Small intestine (tissue), 16 donors: ENCODE measurements around the gene MUC5B. TPM values are rescaled to one million over a fixed set of nuclear protein-coding genes. Genes with fewer than 3 reads are reported as not detected.
"Not testable (repeated sequence)": the region's sequence is repeated elsewhere in the genome, so short reads cannot be mapped to it uniquely, and the experiment has no call there.

ENCODE experiments used
- DNase-seq, 2 donors: peaks; one replicate each; pipeline versions ENCODE4 v3.0.0 to v3.0.0-alpha.2; 2013
- FAIRE-seq: peaks from 2 replicates; lab custom pipeline; 2012; peaks lifted over from hg19 to GRCh38; lab: Jason Lieb, UNC
- H3K27ac ChIP-seq, 3 donors: one replicate each; pipeline ENCODE4 v1.5.1; 2013; ENCODE audit warnings: low read length in 2 of 3, mild to moderate bottlenecking in 2 of 3, control low read depth in 1 of 3, inconsistent platforms in 1 of 3, low read depth in 1 of 3, moderate library complexity in 1 of 3
- H3K27me3 ChIP-seq, 3 donors: one replicate each; pipeline ENCODE4 v1.6.1; 2013; ENCODE audit warnings: low read length in 3 of 3, inconsistent platforms in 1 of 3; ENCODE audit not compliant: control insufficient read depth in 3 of 3, insufficient read depth in 3 of 3
- H3K36me3 ChIP-seq, 3 donors: one replicate each; pipeline ENCODE4 v1.6.1; 2013; ENCODE audit warnings: low read length in 3 of 3, inconsistent platforms in 1 of 3, low read depth in 1 of 3, mild to moderate bottlenecking in 1 of 3, moderate library complexity in 1 of 3; ENCODE audit not compliant: control insufficient read depth in 3 of 3, insufficient read depth in 2 of 3
- H3K4me1 ChIP-seq, 3 donors: one replicate each; pipeline ENCODE4 v1.6.1; 2013; ENCODE audit warnings: low read length in 2 of 3, inconsistent platforms in 1 of 3, low read depth in 1 of 3, mild to moderate bottlenecking in 1 of 3, moderate library complexity in 1 of 3; ENCODE audit not compliant: control insufficient read depth in 3 of 3, insufficient read depth in 2 of 3
- H3K4me3 ChIP-seq, 3 donors: one replicate each; pipeline ENCODE4 v1.5.1; 2013; ENCODE audit warnings: low read length in 3 of 3, control low read depth in 1 of 3, inconsistent platforms in 1 of 3, low read depth in 1 of 3, mild to moderate bottlenecking in 1 of 3, moderate library complexity in 1 of 3
- H3K9me3 ChIP-seq, 2 donors: one replicate each; pipeline ENCODE4 v1.6.1; 2013; ENCODE audit warnings: low read depth in 1 of 2, low read length in 1 of 2; ENCODE audit not compliant: control insufficient read depth in 2 of 2, insufficient read depth in 1 of 2
- WGBS, 3 donors: extraction: QIAGEN DNeasy Blood & Tissue Kit; methylation state at CpG; one replicate each; pipeline ENCODE4 v1.1.7; 2013; 5-methylcytosine and 5-hydroxymethylcytosine counted together
- long read RNA-seq, 10 donors: transcript quantifications; one replicate each; lab custom pipeline, GENCODE V29; 2026
- polyA plus RNA-seq, 4 donors: library from polyadenylated mRNA; stranded (reverse) in 3 of 4; unstranded in 1 of 4; fragments of 200-250 nt in 3 of 4; fragments of 120-200 nt in 1 of 4; gene quantifications; one replicate each; pipeline versions ENCODE4 v1.2.1 to v1.2.3, GENCODE V29; 2013
- donor health status: healthy with polysubstance abuse.
- donor health status: control.
- donor health status: control.
- donor health status: Bipolar disorder and iron deficiency.
- donor health status: healthy.

MUC5B gene
- polyA plus RNA-seq: 1 to 10 TPM in 1 of 4 donors, under 1 TPM in 1, not detected in 2; 0.04 to 2.4 TPM
- long read RNA-seq, donor 1: 0 reads
- long read RNA-seq, donor 2: 0 reads
- long read RNA-seq, donor 3: 0 reads
- long read RNA-seq, donor 4: 0 reads
- long read RNA-seq, donor 5: 0 reads
- long read RNA-seq, donor 6: 0 reads
- long read RNA-seq, donor 7: 0 reads
- long read RNA-seq, donor 8: 0 reads
- long read RNA-seq, donor 9: 0 reads
- long read RNA-seq, donor 10: 0 reads

GRCh38 chr11:1222491-1223345 is at the start of gene MUC5B:
Gene MUC5B, plus strand, starts transcription at chr11:1223066. Its CDS starts 58 bp downstream, at chr11:1223124.
- no peaks in the 10 kb centered on the region for H3K27me3 ChIP-seq
- 47 to 65% (median 58%) methylated on average over 28 to 36 of the region's 36 CpGs for WGBS, 3 donors
- no peaks in the 10 kb centered on the region for H3K9me3 ChIP-seq
- H3K27ac ChIP-seq: no peak within 1 kb of the TSS
- no peak for FAIRE-seq
- peak within 1 kb of the TSS in 1 of 3 donors; percentile 27 for H3K4me3 ChIP-seq
- no peaks in the 10 kb centered on the region for H3K36me3 ChIP-seq
- H3K4me1 ChIP-seq: peaks cover 0 to 15% (median 0%) of the 10 kb centered on the region in 3 donors
- peak in 1 of 2 donors; percentile 52 for DNase-seq

- peaks cover 0 to 16% of the 10 kb centered on the region in 2 donors for H3K9me3 ChIP-seq
- H3K4me1 ChIP-seq, H3K4me3 ChIP-seq, FAIRE-seq, H3K27ac ChIP-seq, H3K36me3 ChIP-seq, H3K27me3 ChIP-seq, DNase-seq: not testable (repeated sequence)
- WGBS, 3 donors: 89 to 94% (median 91%) methylated on average over 2 to 3 of the region's 3 CpGs
Measured at GRCh38 chr11:1173396-1173795, 49.5 kb upstream of the MUC5B start.

GRCh38 chr11:1174441-1175370 is 48.2 kb upstream of the MUC5B start:
- Histone ChIP-seq H3K27ac (no peak overlapping the region), H3K4me3 (no peak overlapping the region), H3K4me1 (no peaks in the 10 kb centered on the region), H3K9me3 (peaks cover 0 to 10% of the 10 kb centered on the region in 2 donors), H3K36me3 (no peaks in the 10 kb centered on the region), H3K27me3 (no peaks in the 10 kb centered on the region)
- FAIRE-seq: no peak
- WGBS, 3 donors: 90 to 91% (median 91%) methylated on average over 39 of the region's 39 CpGs
- DNase-seq: no peak

GRCh38 chr11:1175461-1176223 is 47.2 kb upstream of the MUC5B start:
- WGBS, 3 donors: 75 to 80% (median 76%) methylated on average over 22 of the region's 22 CpGs
- Histone ChIP-seq H3K27ac (no peak overlapping the region), H3K36me3 (no peaks in the 10 kb centered on the region), H3K9me3 (peaks cover 0 to 8% of the 10 kb centered on the region in 2 donors), H3K4me1 (no peaks in the 10 kb centered on the region), H3K4me3 (no peak overlapping the region), H3K27me3 (no peaks in the 10 kb centered on the region)
- no peak for DNase-seq
- FAIRE-seq: no peak

- H3K27ac ChIP-seq: no peak overlapping the region
- H3K9me3 ChIP-seq: peaks cover 0 to 3% of the 10 kb centered on the region in 2 donors
- H3K36me3 ChIP-seq: no peaks in the 10 kb centered on the region
- H3K4me1 ChIP-seq: no peaks in the 10 kb centered on the region
- DNase-seq (no peak), FAIRE-seq (no peak)
- WGBS, 3 donors: 79 to 94% (median 89%) methylated on average over 31 to 32 of the region's 32 CpGs
- H3K4me3 ChIP-seq: no peak overlapping the region
- no peaks in the 10 kb centered on the region for H3K27me3 ChIP-seq
Measured at GRCh38 chr11:1176224-1177019, 46.4 kb upstream of the MUC5B start.

- no peak for DNase-seq
- H3K4me3 ChIP-seq: no peak overlapping the region
- FAIRE-seq: no peak
- H3K36me3 ChIP-seq: no peaks in the 10 kb centered on the region
- H3K4me1 ChIP-seq: no peaks in the 10 kb centered on the region
- H3K9me3 ChIP-seq: peaks cover 0 to 3% of the 10 kb centered on the region in 2 donors
- H3K27me3 ChIP-seq: no peaks in the 10 kb centered on the region
- no peak overlapping the region for H3K27ac ChIP-seq
- WGBS, 3 donors: 84 to 87% (median 85%) methylated on average over 30 to 34 of the region's 34 CpGs
Measured at GRCh38 chr11:1177020-1177770, 45.7 kb upstream of the MUC5B start.

- H3K9me3 ChIP-seq: peaks cover 0 to 3% of the 10 kb centered on the region in 2 donors
- DNase-seq (no peak), FAIRE-seq (no peak)
- whole genome bisulfite sequencing, 3 donors: 86 to 92% (median 90%) methylated on average over 11 to 12 of the region's 12 CpGs
- no peaks in the 10 kb centered on the region for H3K4me1 ChIP-seq
- no peak overlapping the region for H3K27ac ChIP-seq
- no peaks in the 10 kb centered on the region for H3K27me3 ChIP-seq
- no peaks in the 10 kb centered on the region for H3K36me3 ChIP-seq
- H3K4me3 ChIP-seq: no peak overlapping the region
Measured at GRCh38 chr11:1177771-1178090, 45.1 kb upstream of the MUC5B start.
